Measurements from ENCODE around the gene OSBPL2. TPM values are rescaled to one million over a fixed set of nuclear protein-coding genes. Genes with fewer than 3 reads are reported as not detected.
A peak's percentile ranks its signal among the peaks of the same experiment; 100 is the strongest.

Gene OSBPL2
- total and polyA plus RNA-seq, 2 experiments from 2014 or later = 16.6 to 31.2 TPM

DNA sequence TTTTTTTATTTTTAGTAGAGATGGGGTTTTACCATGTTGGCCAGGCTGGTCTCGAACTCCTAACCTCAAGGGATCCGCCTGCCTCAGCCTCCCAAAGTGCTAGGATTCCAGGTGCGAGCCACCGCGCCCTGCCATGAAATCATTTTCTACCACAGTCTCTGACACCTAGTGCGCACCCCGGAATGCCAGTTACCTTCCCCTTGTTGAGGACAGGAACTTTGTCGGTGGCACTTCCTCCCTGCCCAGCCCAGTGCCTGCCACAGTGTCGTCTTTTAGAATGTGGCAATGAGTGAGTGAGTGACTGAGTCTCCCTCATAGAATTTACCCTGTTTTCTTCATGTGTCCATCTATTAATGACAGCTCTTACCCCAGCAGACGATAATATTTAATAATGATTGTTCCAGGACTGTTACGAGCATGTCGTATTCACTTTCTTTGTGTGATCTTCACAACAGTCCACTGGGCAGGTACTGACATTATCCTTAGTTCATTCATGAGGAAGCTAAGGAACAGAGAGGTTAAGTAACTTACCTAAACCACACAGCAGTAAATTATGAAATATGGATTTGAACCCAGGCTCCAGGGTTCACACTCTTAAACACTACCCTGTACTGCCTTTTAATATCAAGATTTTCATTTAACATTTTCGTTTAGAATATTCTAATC, 1.8 kb downstream of the OSBPL2 start:
- H3K4me3 Mint-ChIP-seq = peak overlapping the region; percentile 83

More for the DNA sequence above, 1.8 kb downstream of the OSBPL2 start:
- Histone ChIP-seq H3K27me3 (ENCODE audit: insufficient read depth) (no peaks in the 10 kb centered on the region), H3K27ac (ENCODE audit: low read depth) (no peak overlapping the region), H3K9me2 (ENCODE audit: insufficient read depth) (no peaks in the 10 kb centered on the region), H3K4me1 (ENCODE audit: insufficient read depth) (peaks cover 9% of the 10 kb centered on the region), H3K4me2 (no peak overlapping the region), H3K36me3 (ENCODE audit: insufficient read depth) (no peaks in the 10 kb centered on the region), H4K20me1 (replicated peaks; ENCODE audit: insufficient read depth) (peaks cover 27% of the 10 kb centered on the region), H3K79me2 (replicated peaks; ENCODE audit: insufficient read depth) (peaks cover 61% of the 10 kb centered on the region), H3K4me3 (0 out of 2 replicates have a peak overlapping the region, but pooled peaks have one; percentile 83), H3F3A (replicated peaks; ENCODE audit: low read depth) (0 out of 2 replicates have a peak, but pooled peaks cover 3% of the 10 kb centered on the region), H2AFZ (no peak overlapping the region)
- Mint-ChIP-seq H3K27me3 (ENCODE audit: insufficient read depth, low read depth, poor library complexity) (peaks cover 11% of the 10 kb centered on the region), H3K9me3 (no peaks in the 10 kb centered on the region), H3K27ac (no peak overlapping the region), H3K36me3 (ENCODE audit: low read depth) (peaks cover 5% of the 10 kb centered on the region; the same call in 1 of the 3 replicates), H3K4me1 (peaks cover 10% of the 10 kb centered on the region; the same call in 2 of the 3 replicates)
- no peak for TF ChIP-seq ZNF331 (CRISPR knock-in tag; IDR thresholded peaks at IDR 0.05; ENCODE audit: low read depth)
- no peak for TF ChIP-seq NANOG (IDR thresholded peaks at IDR 0.05; ENCODE audit: borderline replicate concordance)
- TF ChIP-seq, protein P1, sequence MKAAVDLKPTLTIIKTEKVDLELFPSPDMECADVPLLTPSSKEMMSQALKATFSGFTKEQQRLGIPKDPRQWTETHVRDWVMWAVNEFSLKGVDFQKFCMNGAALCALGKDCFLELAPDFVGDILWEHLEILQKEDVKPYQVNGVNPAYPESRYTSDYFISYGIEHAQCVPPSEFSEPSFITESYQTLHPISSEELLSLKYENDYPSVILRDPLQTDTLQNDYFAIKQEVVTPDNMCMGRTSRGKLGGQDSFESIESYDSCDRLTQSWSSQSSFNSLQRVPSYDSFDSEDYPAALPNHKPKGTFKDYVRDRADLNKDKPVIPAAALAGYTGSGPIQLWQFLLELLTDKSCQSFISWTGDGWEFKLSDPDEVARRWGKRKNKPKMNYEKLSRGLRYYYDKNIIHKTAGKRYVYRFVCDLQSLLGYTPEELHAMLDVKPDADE (IDR thresholded peaks at IDR 0.05) = no peak
- TF ChIP-seq, protein P2, sequence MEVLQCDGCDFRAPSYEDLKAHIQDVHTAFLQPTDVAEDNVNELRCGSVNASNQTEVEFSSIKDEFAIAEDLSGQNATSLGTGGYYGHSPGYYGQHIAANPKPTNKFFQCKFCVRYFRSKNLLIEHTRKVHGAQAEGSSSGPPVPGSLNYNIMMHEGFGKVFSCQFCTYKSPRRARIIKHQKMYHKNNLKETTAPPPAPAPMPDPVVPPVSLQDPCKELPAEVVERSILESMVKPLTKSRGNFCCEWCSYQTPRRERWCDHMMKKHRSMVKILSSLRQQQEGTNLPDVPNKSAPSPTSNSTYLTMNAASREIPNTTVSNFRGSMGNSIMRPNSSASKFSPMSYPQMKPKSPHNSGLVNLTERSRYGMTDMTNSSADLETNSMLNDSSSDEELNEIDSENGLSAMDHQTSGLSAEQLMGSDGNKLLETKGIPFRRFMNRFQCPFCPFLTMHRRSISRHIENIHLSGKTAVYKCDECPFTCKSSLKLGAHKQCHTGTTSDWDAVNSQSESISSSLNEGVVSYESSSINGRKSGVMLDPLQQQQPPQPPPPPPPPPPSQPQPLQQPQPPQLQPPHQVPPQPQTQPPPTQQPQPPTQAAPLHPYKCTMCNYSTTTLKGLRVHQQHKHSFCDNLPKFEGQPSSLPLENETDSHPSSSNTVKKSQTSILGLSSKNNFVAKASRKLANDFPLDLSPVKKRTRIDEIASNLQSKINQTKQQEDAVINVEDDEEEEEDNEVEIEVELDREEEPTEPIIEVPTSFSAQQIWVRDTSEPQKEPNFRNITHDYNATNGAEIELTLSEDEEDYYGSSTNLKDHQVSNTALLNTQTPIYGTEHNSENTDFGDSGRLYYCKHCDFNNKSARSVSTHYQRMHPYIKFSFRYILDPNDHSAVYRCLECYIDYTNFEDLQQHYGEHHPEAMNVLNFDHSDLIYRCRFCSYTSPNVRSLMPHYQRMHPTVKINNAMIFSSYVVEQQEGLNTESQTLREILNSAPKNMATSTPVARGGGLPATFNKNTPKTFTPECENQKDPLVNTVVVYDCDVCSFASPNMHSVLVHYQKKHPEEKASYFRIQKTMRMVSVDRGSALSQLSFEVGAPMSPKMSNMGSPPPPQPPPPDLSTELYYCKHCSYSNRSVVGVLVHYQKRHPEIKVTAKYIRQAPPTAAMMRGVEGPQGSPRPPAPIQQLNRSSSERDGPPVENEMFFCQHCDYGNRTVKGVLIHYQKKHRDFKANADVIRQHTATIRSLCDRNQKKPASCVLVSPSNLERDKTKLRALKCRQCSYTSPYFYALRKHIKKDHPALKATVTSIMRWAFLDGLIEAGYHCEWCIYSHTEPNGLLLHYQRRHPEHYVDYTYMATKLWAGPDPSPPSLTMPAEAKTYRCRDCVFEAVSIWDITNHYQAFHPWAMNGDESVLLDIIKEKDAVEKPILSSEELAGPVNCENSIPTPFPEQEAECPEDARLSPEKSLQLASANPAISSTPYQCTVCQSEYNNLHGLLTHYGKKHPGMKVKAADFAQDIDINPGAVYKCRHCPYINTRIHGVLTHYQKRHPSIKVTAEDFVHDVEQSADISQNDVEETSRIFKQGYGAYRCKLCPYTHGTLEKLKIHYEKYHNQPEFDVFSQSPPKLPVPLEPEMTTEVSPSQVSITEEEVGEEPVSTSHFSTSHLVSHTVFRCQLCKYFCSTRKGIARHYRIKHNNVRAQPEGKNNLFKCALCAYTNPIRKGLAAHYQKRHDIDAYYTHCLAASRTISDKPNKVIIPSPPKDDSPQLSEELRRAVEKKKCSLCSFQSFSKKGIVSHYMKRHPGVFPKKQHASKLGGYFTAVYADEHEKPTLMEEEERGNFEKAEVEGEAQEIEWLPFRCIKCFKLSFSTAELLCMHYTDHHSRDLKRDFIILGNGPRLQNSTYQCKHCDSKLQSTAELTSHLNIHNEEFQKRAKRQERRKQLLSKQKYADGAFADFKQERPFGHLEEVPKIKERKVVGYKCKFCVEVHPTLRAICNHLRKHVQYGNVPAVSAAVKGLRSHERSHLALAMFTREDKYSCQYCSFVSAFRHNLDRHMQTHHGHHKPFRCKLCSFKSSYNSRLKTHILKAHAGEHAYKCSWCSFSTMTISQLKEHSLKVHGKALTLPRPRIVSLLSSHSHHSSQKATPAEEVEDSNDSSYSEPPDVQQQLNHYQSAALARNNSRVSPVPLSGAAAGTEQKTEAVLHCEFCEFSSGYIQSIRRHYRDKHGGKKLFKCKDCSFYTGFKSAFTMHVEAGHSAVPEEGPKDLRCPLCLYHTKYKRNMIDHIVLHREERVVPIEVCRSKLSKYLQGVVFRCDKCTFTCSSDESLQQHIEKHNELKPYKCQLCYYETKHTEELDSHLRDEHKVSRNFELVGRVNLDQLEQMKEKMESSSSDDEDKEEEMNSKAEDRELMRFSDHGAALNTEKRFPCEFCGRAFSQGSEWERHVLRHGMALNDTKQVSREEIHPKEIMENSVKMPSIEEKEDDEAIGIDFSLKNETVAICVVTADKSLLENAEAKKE (CRISPR knock-in tag; IDR thresholded peaks at IDR 0.05) = no peak
- TF ChIP-seq EZH2 (IDR thresholded peaks at IDR 0.05; ENCODE audit: low read depth, unreplicated experiment) = no peak
- TF ChIP-seq JUNB (IDR thresholded peaks at IDR 0.05; ENCODE audit: unreplicated experiment) = no peak
- TF ChIP-seq, protein P3, sequence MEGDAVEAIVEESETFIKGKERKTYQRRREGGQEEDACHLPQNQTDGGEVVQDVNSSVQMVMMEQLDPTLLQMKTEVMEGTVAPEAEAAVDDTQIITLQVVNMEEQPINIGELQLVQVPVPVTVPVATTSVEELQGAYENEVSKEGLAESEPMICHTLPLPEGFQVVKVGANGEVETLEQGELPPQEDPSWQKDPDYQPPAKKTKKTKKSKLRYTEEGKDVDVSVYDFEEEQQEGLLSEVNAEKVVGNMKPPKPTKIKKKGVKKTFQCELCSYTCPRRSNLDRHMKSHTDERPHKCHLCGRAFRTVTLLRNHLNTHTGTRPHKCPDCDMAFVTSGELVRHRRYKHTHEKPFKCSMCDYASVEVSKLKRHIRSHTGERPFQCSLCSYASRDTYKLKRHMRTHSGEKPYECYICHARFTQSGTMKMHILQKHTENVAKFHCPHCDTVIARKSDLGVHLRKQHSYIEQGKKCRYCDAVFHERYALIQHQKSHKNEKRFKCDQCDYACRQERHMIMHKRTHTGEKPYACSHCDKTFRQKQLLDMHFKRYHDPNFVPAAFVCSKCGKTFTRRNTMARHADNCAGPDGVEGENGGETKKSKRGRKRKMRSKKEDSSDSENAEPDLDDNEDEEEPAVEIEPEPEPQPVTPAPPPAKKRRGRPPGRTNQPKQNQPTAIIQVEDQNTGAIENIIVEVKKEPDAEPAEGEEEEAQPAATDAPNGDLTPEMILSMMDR (conservative IDR thresholded peaks at IDR 0.05; ENCODE audit: low read depth in 2 of 2) = no peak
- TF ChIP-seq REST (IDR thresholded peaks at IDR 0.05; ENCODE audit: unreplicated experiment) = no peak
- no peak for TF ChIP-seq EZH2phosphoT487 (IDR thresholded peaks at IDR 0.05; ENCODE audit: unreplicated experiment)
- no peak for TF ChIP-seq STAT1 (IDR thresholded peaks at IDR 0.05; ENCODE audit: unreplicated experiment)
- TF ChIP-seq ZNF114 (CRISPR knock-in tag; IDR thresholded peaks at IDR 0.05) = no peak
- TF ChIP-seq CREB1 (CRISPR knock-in tag; IDR thresholded peaks at IDR 0.05; ENCODE audit: low read depth) = no peak
- ATAC-seq = no peak
- no peak for DNase-seq (ENCODE audit: low spot score)

All from GM23338 (cell line).